Germinal center (tissue), 1 donor: ENCODE measurements around the gene GPRIN2.

Experiments
- DNase-seq: peaks from one replicate; pipeline ENCODE4 v3.0.0; 2012; ENCODE audit warnings: mixed read lengths, low spot score

GPRIN2 gene

DNA sequence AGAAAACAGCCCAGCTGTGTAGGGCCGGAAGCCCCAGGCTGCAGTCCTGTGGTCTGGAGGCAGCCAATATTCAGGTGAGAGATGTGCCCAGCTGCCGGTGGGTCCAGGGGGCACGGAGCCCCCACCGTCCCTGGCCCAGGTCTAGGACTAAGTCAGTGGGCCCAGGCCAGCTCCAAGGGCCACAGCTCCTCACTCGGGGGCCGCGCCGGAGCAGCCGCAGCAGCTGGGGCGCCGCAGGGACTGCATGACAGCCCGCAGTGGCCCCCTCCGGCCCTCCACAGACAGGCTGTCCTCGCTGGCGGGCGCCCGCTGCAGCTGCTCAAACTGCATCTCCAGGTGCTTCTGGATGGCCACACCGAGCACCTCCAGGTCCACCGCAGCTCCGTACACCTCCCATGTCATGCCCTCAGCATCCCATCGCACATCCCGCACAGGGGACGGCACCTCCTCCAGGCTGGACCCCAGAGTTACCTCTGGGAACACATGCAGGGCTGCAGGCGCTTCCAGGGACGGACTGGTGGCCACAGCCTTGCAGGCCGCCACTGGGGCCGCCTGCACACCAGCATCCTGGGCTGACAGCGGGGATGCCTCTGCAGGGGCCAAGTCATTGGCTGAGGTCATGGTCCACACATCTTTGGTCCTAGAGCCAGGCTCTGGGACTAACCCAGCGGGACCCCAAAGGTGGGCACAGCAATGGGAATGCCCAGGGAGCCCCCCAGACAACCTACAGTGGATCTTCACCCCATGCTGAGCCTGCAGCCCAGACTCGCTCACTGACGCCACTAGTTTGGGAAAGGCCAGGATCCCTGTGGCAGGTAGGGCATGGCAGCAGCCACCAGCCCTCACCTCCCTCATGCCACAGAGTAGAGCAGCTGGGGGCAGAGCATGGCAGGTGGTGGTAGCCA lies 7.0 kb downstream of the GPRIN2 start:
- no peak for DNase-seq

DNA sequence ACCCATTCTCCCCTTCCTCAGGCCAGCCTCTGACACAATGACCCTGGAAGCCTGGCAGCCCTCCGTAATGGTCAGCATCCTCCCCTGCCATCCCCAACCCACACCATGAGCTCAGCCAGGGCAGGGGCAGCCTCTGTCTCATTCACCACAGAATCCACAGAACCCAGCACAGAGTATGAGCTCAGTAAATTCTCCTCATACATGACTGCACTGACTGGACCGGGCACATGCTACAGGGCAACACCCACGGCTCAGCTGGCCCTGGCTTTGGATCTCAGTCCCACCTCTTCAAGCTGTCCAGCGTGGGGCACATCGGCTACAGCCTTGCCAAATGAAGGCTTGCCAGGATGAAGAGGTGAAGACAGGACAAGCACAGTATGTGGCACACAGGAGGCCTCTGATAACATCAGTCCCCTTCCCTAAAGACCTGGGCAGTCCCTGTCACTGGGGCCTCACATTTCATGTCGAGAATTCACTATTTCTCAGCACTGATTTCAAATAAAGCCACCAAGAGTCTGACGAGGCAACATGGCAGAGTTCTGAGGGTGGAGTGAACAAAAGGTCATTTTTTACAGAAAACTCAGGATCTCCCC lies 7.9 kb downstream of the GPRIN2 start:
- DNase-seq, result no peak

DNA sequence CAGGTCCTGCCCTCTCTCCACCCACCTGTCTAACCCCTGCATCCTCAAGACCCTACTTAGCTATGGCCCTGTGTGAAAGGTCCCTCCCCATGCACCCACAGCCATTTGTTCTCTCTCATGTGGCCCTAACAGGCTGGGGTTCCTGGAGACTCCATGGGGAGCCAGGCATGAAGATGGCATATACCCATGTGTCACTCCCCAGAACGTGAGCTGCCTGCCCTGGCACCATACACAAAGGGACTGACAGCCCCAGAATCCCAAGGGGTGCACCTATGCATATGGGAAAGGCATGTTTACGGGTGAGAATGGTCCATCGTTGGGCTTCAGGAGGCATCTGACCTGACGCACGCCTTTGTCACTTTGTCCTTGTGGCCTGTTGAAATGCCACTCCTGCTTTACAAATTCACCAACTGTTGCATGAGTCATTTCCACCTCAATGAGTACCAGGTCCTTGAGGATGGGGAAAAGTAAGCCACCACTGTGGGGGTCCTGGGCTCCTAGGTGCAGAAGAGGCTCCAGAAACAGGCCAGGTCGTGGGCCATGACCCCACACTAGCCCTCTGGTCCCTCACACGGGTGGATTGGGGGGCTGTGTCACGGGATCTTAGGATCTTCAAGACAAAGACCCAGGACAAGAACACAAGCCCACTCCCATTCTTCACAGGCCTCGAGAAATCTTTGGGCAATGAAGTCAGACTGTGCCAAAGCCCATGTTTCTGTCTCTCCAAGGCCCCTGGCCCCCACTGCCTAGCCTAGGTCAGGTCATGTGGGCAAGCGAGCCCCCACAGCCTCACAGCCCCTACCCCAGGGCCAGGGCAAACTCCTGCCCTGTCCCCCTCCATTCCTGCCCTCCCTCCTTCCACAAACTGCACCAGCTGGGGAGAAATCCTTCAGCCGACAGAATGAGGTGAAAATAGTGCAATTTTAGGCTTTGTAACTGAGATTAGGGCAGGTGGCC lies 8.6 kb downstream of the GPRIN2 start:
- no peak for DNase-seq

DNA sequence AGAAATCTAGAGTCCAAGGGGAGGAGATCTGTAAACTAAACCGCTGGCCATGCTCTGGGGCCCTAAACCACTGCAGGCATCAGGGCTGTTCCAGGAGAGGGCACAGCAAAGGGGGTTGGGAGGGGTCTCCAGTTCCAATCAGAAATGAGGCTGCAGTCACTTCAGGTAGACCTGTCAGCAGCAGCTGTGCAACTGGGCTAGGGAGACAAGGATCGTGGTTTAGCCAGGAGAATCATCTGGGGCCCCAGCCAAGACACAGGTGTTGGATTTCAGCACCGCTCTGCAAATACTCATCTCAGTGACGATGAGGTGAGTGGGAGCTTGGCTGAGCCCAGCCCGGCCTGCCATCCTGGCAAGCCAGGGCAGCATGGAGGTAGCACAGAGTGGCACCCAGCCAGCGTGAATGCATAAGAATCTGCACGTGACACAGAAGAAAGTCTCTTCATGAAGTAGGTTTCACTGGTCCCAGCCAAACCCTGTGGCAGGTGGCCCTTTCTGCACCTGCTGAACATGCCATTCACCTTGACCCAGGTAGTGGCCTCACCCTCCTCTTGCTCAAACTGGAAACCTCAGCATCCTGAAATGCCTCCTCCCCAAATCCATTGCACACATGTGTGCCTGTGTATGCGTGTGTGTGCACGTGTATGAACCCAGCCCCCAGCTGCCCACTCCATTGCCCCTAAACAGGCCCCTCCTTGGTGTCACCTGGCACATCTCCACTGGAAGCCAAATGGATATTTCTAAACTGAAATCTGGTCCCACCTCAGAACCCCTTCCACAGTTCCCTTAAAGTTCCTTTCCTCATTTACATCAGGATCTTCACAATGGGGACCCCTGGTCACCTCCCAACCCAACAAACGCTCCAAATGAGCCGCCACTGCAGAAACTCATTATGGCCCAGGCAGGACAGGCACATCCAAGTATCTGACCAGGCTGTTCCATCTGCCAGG lies 9.6 kb downstream of the GPRIN2 start:
- DNase-seq, result no peak

DNA sequence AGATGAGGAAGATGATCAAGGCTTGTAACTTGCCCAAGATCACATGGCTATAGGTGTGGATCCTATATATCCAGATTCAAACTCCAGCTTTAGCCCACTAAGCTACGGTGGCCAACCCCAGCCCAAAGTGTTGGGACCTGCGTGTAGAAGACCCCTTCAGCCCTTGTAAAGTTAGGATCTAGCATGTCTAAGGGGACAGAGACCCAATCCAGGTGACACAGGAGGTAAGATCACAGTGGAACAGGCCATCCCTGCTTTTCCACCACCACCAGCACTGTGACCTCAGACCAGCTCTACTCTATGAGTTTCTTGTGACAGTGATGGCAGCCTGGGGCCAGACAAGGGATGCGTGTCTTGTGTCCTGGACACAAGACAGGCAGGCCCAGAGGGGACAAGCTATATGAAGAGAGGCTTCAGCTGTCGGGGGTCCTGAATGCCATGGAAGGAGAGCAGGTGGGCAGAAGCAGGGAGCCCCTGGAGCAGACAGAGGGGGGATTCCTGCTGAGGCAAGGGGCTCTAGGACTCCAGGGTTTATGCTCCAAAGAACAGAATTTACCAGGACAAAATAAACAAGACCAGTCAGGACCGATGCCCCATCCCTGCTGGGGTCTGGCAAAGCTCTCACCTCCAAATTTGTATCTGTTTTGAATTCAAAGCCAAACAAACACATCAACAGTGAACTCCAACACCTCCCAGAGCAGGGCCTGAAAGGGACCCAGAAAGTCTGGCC lies 10.4 kb downstream of the GPRIN2 start:
- no peak for DNase-seq

DNA sequence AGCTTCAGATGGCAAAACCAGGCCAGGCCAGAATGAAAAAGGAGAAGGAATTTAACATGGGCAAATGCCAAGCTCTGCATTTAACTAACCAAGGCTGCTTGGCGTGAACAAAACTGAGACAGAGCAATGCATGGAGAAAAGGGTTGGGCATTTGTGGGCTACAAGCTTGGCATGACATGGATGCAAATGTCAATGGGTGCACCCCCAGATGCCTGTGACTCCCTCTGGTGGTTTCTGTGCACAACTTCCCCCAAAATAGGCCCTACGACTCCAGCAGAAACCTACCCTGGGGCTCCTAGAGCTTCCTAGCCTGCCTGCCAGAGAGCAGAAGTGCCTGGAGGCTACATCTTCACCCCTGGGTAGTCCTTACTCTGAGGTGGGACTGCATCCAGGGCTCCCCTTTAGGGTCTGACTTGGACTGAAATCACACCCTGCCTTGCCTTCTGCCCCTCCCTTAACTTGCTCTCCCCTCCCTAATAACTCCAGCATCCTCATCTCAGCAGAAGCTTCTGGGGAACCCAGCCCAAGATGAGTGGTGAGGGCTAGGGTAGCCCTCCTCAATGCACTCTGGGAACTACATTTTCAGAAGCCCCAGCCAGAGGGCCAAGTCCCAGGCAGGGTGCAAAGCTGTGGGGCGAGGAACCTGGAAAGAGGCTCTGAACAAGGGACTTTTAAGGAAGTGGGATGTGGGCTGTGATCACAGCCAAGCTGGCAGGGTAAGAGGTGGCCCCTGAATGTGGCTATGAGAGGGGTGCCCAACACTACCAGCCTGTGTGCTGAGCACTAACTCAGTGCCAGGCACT lies 11.3 kb downstream of the GPRIN2 start:
- DNase-seq, result peak; percentile 70

DNA sequence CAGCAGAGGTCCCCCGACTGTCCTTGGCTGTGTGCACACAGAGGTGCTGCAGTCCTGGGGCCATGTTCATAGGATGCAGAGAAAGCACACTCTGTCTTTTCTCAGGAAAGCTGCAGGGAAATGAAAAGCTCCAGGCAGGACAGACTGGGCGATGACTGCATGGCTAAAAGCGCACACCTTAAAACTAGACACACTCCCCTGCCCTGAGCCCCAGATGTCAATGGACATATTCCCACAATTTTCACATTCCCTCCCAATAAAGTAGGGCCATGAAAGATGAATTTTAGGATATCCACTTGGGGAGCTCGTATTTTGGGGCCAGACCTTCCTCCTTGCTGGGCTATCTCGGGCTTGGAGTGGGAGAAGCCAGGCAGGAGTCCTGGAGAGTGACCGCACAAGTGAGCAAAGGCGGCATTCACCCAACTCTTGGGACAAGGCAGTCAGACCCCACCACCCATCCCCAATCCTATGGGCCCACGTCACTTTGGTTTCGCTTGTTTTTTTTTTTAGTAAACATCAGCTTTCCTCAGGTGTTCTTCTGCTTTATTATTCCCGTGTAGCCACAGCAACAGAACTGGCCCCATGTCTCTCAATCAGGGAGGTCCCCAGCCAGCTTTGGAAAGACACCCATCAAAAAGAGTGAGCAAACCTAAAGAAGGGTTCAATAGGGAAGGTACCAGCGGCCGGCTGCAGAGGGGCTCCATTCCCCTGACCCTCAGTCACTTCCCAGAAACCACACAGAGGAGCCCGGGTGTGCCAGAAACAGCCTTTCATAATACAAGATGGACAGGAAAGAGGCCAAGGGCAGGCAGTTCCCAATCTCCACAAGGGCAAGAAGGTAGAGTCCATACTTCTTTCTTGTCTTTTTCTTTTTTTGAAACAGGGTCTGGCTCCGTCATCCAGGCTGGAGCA lies 12.7 kb downstream of the GPRIN2 start:
- DNase-seq, result no peak

DNA sequence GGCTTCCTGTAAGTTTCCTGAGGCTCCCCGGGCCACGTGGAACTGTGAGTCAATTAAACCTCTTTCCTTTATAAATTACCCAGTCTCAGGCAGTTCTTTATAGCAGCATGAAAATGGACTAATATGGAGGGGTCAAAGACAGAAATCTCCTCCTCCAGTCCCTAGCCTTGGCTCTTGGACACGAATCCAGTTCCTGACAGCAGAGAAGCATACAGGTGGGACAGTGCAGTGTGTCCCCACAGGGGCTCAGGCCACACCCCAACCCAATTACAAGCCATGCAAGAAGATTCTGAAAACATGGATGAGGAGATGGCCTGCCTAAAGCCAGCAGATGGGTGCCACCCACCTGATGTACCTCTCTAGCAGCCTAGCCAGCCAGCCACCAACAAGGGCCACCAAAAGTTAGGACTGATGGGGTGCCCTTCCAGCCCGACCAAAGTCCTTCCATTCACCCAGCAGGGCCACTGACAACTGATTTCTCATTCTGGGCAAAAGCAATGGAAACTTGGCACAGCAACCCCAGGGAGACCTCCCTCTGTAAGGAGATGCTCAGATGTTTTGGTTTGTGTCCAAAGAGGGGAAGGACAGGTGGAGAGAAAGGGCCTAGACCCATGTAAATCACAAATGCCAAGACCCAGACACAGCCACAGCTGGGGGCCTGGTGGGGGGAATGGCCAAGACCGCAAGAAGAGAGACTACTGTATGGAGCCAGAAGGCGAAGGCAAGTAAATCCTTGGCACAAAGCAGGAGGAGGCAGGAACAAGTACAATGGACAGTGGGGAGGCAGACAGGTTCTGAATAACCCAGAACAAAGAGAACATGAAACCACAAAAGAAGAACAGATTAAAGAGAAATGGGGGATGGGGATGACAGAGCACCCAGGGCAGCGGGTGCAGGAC lies 13.6 kb downstream of the GPRIN2 start:
- DNase-seq, result no peak

DNA sequence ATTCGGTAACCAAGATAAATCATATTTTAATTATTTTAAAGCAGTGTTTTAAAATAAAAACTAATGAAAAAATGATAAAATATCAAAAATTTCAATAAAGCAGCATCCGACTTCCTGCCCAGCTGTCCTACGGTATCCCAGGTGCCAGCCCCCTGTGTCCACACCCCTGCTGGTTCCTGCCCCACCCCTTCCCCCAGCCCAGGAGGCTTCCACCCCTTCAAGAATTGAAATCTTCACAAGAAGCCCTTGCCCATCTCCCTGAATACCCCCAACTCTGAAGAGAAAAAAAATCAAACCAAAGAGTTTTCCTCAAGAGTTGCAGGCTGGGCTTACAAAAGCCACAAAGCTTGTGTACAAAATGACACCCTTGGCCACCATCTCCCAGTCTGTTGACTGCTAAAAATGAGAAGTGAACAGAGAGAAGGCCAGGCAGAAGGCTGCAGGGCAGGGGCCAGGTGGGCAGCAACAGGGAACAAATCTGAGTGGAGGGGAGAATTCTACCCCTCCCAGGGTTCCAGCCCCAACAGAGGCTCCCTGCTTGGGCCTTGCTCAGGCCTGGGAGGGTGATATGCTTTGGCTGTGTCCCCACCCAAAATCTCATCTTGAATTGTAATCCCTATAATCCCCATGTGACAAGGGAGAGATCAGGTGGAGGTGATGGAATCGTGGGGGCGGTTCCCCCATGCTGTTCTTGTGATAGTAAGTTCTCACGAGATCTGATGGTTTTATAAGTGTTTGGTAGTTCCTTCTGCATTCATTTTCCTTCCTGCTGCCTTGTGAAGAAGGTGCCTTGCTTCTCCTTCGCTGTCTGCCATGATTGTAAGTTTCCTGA lies 14.5 kb downstream of the GPRIN2 start:
- DNase-seq, result no peak

DNA sequence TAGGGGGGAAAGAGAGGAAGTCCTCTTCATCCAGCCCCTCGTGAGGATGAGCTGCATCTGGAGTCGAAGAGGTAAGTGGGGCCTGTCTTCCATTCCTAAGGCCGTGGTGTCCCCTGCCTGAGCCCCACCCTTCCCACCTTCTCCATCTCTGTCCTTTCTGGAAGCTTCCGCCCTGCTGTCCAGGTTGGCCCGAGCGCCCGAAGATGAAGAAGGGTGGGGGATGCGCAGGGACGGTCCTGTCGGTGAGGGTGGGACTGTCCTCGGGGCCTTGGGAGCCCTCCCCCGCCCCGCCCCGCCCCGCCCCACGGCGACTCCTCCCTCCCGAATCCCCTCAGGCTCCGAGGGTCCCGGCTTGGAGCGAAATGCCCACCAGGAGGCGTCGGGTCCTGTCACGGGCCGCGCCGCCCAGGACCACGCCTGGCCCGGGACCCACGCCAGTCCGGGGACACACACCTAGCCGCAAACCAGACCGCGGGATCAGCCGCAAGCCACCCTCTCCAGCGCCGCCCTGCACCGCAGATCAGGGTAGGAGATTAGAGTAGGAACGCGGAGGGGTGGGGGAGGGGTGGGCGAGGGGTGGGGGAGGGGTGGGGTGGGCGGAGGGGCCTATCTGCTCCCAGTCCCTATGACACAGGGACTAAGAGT lies 15.3 kb downstream of the GPRIN2 start:
- DNase-seq, result no peak

DNA sequence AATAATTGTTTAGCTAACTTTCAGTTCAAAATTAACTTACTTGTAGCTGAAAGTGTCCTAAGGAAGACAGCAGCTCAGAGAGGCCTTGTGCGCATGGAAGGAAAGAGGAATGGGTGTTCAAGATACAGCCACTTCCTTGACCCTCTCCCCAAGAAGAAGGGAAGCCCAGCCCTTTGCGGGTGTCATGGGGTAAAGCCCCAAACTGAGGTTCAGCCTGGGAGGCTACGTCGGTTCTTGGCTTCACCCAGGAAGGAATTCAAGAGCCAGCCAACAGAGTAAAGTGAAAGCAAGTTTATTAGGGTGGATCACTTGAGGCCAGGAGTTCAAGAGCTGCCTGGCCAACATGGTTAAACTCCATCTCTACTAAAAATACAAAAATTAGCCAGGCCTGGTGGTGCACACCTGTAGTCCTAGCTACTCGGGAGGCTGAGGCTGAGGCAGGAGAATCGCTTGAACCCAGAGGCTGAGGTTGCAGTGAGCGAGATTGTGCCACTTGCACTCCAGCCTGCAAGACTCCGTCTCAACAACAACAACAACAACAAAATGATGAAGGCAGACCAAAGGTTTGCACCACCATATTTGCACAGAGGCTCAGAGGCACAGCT lies 15.9 kb downstream of the GPRIN2 start:
- no peak for DNase-seq

DNA sequence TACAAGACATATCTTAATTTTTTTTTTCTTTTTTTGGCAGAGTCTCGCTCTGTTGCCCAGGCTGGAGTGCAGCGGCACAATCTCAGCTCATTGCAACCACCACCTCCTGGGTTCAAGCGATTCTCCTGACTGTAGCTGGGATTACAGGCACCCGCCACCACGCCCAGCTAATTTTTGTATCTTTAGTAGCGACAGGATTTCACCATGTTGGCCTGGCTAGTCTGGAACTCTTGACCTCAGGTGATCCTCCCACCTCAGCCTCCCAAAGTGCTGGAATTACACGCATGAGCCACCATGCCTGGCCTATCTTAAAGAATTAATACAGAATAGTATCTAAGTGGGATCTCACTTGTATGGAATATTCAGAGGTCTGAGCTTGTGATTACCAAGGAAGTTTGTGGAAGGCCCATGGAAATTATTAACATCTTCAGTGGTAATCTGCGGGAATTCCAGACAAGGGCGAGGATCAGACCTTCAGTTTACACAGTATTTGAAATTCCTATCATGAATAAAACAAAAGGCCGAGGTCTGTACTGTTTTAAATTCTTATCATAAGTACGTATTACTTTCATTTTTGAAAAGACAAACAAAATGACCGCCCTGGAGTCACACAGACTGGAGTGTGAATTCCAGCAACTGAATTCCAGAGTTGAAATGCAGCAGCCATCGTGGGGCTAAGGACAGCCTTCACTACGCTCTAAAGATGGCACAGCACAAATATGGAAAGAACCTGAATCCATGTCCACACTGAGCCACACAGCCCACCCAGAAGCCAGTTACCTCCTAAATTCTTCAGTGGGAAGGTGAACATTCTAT lies 16.7 kb downstream of the GPRIN2 start:
- DNase-seq, result no peak

DNA sequence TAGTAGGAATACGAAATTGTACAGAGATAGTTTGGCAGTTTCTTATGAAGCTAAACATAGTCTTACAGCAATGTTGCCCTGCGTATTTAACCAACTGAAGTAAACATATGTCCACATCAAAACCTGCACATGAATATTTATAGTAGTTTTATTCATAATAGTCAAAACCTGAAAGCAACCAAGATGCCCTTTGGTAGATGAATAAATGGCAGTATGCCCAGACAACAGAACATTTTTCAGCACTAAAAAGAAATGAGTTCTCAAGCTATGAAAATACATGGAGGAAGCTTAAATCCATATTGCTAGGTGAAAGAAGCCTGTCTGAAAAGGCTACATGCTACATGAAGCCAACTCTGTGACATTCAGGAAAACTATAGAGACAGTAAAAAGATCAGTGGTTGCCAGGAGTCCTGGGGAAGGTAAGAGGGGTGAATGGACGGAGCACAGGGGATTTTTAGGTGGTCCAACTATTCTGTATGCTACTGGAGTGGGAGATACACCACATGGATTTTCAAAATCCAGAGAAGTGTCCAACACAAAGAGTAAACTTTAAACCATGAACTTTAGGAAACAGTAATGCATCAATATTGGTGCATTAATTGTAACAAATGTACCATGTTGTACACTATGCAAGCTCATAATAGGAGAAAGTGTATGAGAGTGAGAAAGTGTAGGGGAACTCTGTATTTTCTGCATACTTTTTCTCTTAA lies 17.6 kb downstream of the GPRIN2 start:
- no peak for DNase-seq

DNA sequence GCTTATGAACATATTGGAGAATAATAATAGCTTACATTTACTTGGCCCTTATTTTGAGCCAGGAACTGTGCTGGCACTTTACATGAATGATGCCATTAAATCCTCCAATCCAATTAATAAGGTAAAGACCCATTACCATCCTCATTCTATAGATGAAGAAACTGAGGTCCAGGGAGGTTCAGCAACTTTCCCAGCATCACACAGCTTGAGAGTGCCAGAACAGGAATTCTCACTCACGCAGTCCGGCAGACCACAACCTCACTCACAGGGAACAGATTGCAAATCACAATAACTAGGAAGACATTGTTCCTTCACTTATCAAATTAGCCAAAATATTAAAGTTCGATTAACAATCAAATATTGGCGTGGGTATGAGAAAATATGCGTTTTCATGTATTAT lies 18.3 kb downstream of the GPRIN2 start:
- no peak for DNase-seq
